Mesenchymal stem cell (in vitro differentiated cells and primary cell): ENCODE results near the gene GALNT1.

Experiments
- DNase-seq: peaks from one replicate; pipeline ENCODE4 v3.0.0-alpha.2; 2013
- H2AFZ ChIP-seq: one replicate; pipeline ENCODE4 v1.6.1; 2013; ENCODE audit warnings: low read depth, mild to moderate bottlenecking, control low read depth, inconsistent platforms, low read length, moderate library complexity
- H2AK5ac ChIP-seq: 2 replicates; pipeline ENCODE4 v1.6.1; 2013; ENCODE audit warnings: low read length, moderate library complexity, mild to moderate bottlenecking, inconsistent platforms; ENCODE audit not compliant: severe bottlenecking
- H2BK120ac ChIP-seq: one replicate; pipeline ENCODE4 v1.6.1; 2013; ENCODE audit warnings: low read depth, mild to moderate bottlenecking, inconsistent platforms, low read length, moderate library complexity
- H2BK12ac ChIP-seq, 2 experiments: one replicate each; pipeline ENCODE4 v1.6.1; 2013; ENCODE audit warnings: inconsistent platforms in 2 of 2, low read length in 2 of 2, mild to moderate bottlenecking in 2 of 2, moderate library complexity in 2 of 2, control low read depth in 1 of 2
- H2BK15ac ChIP-seq: one replicate; pipeline ENCODE4 v1.6.1; 2013; ENCODE audit warnings: mild to moderate bottlenecking, low read depth, inconsistent platforms; ENCODE audit not compliant: poor library complexity, severe bottlenecking
- H2BK5ac ChIP-seq: 2 replicates; pipeline ENCODE4 v1.6.1; 2013; ENCODE audit warnings: low read depth, mild to moderate bottlenecking, low read length, control low read depth, inconsistent platforms; ENCODE audit not compliant: poor library complexity, severe bottlenecking
- H3K14ac ChIP-seq, 2 experiments: one replicate each; pipeline ENCODE4 v1.6.1; 2013; ENCODE audit warnings: inconsistent platforms in 2 of 2, low read length in 2 of 2, control low read depth in 1 of 2, mild to moderate bottlenecking in 1 of 2, moderate library complexity in 1 of 2
- H3K18ac ChIP-seq, 2 experiments: one replicate each; pipeline ENCODE4 v1.6.1; 2013; ENCODE audit warnings: inconsistent platforms in 2 of 2, low read length in 2 of 2, control low read depth in 1 of 2, low read depth in 1 of 2, mild to moderate bottlenecking in 1 of 2
- H3K23ac ChIP-seq, 2 experiments: one replicate each; pipeline ENCODE4 v1.6.1; 2013; ENCODE audit warnings: inconsistent platforms in 2 of 2, low read length in 2 of 2, mild to moderate bottlenecking in 2 of 2, moderate library complexity in 2 of 2, control low read depth in 1 of 2
- H3K27ac ChIP-seq: 2 replicates; pipeline ENCODE4 v1.5.1; 2013; ENCODE audit warnings: mild to moderate bottlenecking, moderate library complexity, low read length, control low read depth, inconsistent platforms; ENCODE audit not compliant: poor library complexity, severe bottlenecking
- H3K27me3 ChIP-seq, 2 experiments: 2 replicates each; pipeline versions ENCODE4 v1.6.1 to v1.7.0; 2013; ENCODE audit warnings: low read length in 2 of 2, mild to moderate bottlenecking in 2 of 2, moderate library complexity in 2 of 2, control low read depth in 1 of 2, inconsistent platforms in 1 of 2; ENCODE audit not compliant: control insufficient read depth in 1 of 2, insufficient read depth in 1 of 2
- H3K36me3 ChIP-seq, 2 experiments: 2 replicates each; pipeline versions ENCODE4 v1.6.1 to v1.7.0; 2013; ENCODE audit warnings: low read length in 2 of 2, control low read depth in 1 of 2, inconsistent platforms in 1 of 2, low read depth in 1 of 2, mild to moderate bottlenecking in 1 of 2; ENCODE audit not compliant: insufficient read depth in 2 of 2, control insufficient read depth in 1 of 2
- H3K4ac ChIP-seq, 2 experiments: one replicate each; pipeline ENCODE4 v1.6.1; 2013; ENCODE audit warnings: inconsistent platforms in 2 of 2, low read length in 2 of 2, mild to moderate bottlenecking in 2 of 2, moderate library complexity in 2 of 2, control low read depth in 1 of 2, low read depth in 1 of 2
- H3K4me1 ChIP-seq: 2 replicates; pipeline ENCODE4 v1.6.1; 2013; ENCODE audit warnings: low read depth, low read length, control low read depth; ENCODE audit not compliant: control insufficient read depth, insufficient read depth
- H3K4me2 ChIP-seq: 2 replicates; pipeline ENCODE4 v1.6.1; 2013; ENCODE audit warnings: low read length, mild to moderate bottlenecking, inconsistent platforms; ENCODE audit not compliant: poor library complexity, severe bottlenecking
- H3K4me3 ChIP-seq, 2 experiments: 2 replicates each; pipeline versions ENCODE4 v1.5.1 to v1.7.0; 2013; ENCODE audit warnings: low read length in 2 of 2, mild to moderate bottlenecking in 2 of 2, control low read depth in 1 of 2, low read depth in 1 of 2; ENCODE audit not compliant: insufficient read depth in 1 of 2
- H3K79me1 ChIP-seq: replicated peaks from 2 replicates; pipeline ENCODE4 v1.6.1; 2013; ENCODE audit warnings: mild to moderate bottlenecking, control low read depth, low read length, inconsistent platforms; ENCODE audit not compliant: poor library complexity, severe bottlenecking
- H3K9ac ChIP-seq: 2 replicates; pipeline ENCODE4 v1.7.0; 2013; ENCODE audit warnings: mild to moderate bottlenecking, low read length, moderate library complexity
- H3K9me3 ChIP-seq: 2 replicates; pipeline ENCODE4 v1.7.0; 2013; ENCODE audit warnings: mild to moderate bottlenecking, low read length; ENCODE audit not compliant: control insufficient read depth
- H4K8ac ChIP-seq: one replicate; pipeline ENCODE4 v1.6.1; 2013; ENCODE audit warnings: inconsistent platforms, mild to moderate bottlenecking, low read length, moderate library complexity
- H4K91ac ChIP-seq: one replicate; pipeline ENCODE4 v1.6.1; 2013; ENCODE audit warnings: mild to moderate bottlenecking, low read length, inconsistent platforms
- WGBS: methylation state at CpG from one replicate; pipeline ENCODE4 v1.1.7; 2013; ENCODE audit warnings: mixed read lengths; 5-methylcytosine and 5-hydroxymethylcytosine counted together

GALNT1 gene

GRCh38 chr18:35653392-35654135, 72.0 kb downstream of the GALNT1 start:
- Histone ChIP-seq H3K9ac (no peak overlapping the region), H2BK5ac (no peak overlapping the region), H4K91ac (no peak overlapping the region), H3K27me3 (no peaks in the 10 kb centered on the region), H3K27ac (no peak overlapping the region), H3K4me1 (no peaks in the 10 kb centered on the region), H2BK12ac (no peak overlapping the region), H2AK5ac (no peak overlapping the region), H3K79me1 (peaks cover 30% of the 10 kb centered on the region), H3K4me3 (no peak overlapping the region), H3K4ac (no peak overlapping the region), H3K14ac (no peak overlapping the region), H2BK120ac (no peak overlapping the region), H3K36me3 (peaks cover 0 to 9% of the 10 kb centered on the region in 2 experiments), H2BK15ac (no peak overlapping the region), H3K18ac (peak overlapping the region in 1 of 2 experiments; percentile 43), H3K9me3 (no peaks in the 10 kb centered on the region), H4K8ac (no peak overlapping the region), H3K4me2 (no peak overlapping the region), H3K23ac (no peak overlapping the region), H2AFZ (no peak overlapping the region)
- WGBS, result 98% methylated on average over 3 of the region's 4 CpGs
- no peak for DNase-seq

- no peak overlapping the region for H3K4ac ChIP-seq
- no peak overlapping the region for H2BK5ac ChIP-seq
- H2BK12ac ChIP-seq, result no peak overlapping the region
- no peak overlapping the region for H2BK120ac ChIP-seq
- H2BK15ac ChIP-seq, result no peak overlapping the region
- no peak overlapping the region for H4K91ac ChIP-seq
- peaks cover 1 to 9% of the 10 kb centered on the region in 2 experiments for H3K36me3 ChIP-seq
- H3K4me3 ChIP-seq, result no peak overlapping the region
- no peak overlapping the region for H3K18ac ChIP-seq
- peak overlapping the region in 1 of 2 experiments; percentile 48 for H3K14ac ChIP-seq
- H3K4me2 ChIP-seq, result no peak overlapping the region
- H3K79me1 ChIP-seq, result peaks cover 25% of the 10 kb centered on the region
- H2AFZ ChIP-seq, result no peak overlapping the region
- no peak overlapping the region for H3K23ac ChIP-seq
- H3K4me1 ChIP-seq, result no peaks in the 10 kb centered on the region
- H4K8ac ChIP-seq, result no peak overlapping the region
- no peaks in the 10 kb centered on the region for H3K9me3 ChIP-seq
- H2AK5ac ChIP-seq, result no peak overlapping the region
- no peak for DNase-seq
- H3K27me3 ChIP-seq, result no peaks in the 10 kb centered on the region
- H3K27ac ChIP-seq, result no peak overlapping the region
- no peak overlapping the region for H3K9ac ChIP-seq
- WGBS, result 94% methylated on average over 4 of the region's 4 CpGs
These were observed 76.6 kb downstream of the GALNT1 start for GRCh38 chr18:35658112-35658511.

GRCh38 chr18:35661483-35662146, 80.1 kb downstream of the GALNT1 start:
- Histone ChIP-seq H3K4me1 (no peaks in the 10 kb centered on the region), H3K18ac (no peak overlapping the region), H3K79me1 (peaks cover 23% of the 10 kb centered on the region), H3K4me3 (no peak overlapping the region), H3K27ac (no peak overlapping the region), H3K4ac (no peak overlapping the region), H4K8ac (no peak overlapping the region), H3K4me2 (no peak overlapping the region), H2BK120ac (no peak overlapping the region), H2BK12ac (no peak overlapping the region), H3K27me3 (no peaks in the 10 kb centered on the region), H3K14ac (no peak overlapping the region), H2BK15ac (no peak overlapping the region), H3K23ac (no peak overlapping the region), H3K9me3 (no peaks in the 10 kb centered on the region), H3K36me3 (peaks cover 6 to 33% of the 10 kb centered on the region in 2 experiments), H4K91ac (no peak overlapping the region), H3K9ac (no peak overlapping the region), H2AK5ac (no peak overlapping the region), H2AFZ (no peak overlapping the region), H2BK5ac (no peak overlapping the region)
- DNase-seq, result no peak
- WGBS, result 100% methylated on average over 2 of the region's 5 CpGs

- no peak for DNase-seq
- Histone ChIP-seq H3K79me1 (peaks cover 18% of the 10 kb centered on the region), H3K27ac (no peak overlapping the region), H3K9me3 (peaks cover 3% of the 10 kb centered on the region), H3K4ac (no peak overlapping the region), H3K27me3 (no peaks in the 10 kb centered on the region), H3K23ac (no peak overlapping the region), H3K36me3 (peaks cover 2 to 41% of the 10 kb centered on the region in 2 experiments), H2BK120ac (no peak overlapping the region), H2BK15ac (no peak overlapping the region), H2AK5ac (no peak overlapping the region), H4K91ac (no peak overlapping the region), H3K4me3 (no peak overlapping the region), H2BK5ac (no peak overlapping the region), H3K18ac (no peak overlapping the region), H4K8ac (no peak overlapping the region), H3K9ac (no peak overlapping the region), H3K4me1 (no peaks in the 10 kb centered on the region), H3K14ac (no peak overlapping the region), H2BK12ac (no peak overlapping the region), H2AFZ (no peak overlapping the region), H3K4me2 (no peak overlapping the region)
- 90% methylated on average over 2 of the region's 3 CpGs for WGBS
These were observed 80.9 kb downstream of the GALNT1 start for GRCh38 chr18:35662293-35663062.
